Caco-2 (cell line): ENCODE data around the gene KRT23. TPM values are rescaled to one million over a fixed set of nuclear protein-coding genes. Genes with fewer than 3 reads are reported as not detected.

Experiments used
- BruUV-seq: library from RNA; stranded (reverse); fragments of 400-500 nt; replicated peaks from 2 replicates; lab custom pipeline; 2021; lab: Mats Ljungman, UMichigan
- CTCF ChIA-PET: fragments of 300-600 bp; sonication (Branson Sonifier 250); formaldehyde crosslinking; loops from one replicate; lab custom pipeline; 2022; ENCODE audit warnings: antibody characterized with exemption; lab: Charles Lee
- POLR2A ChIA-PET: fragments of 300-600 bp; sonication (Branson Sonifier 250); formaldehyde crosslinking; loops from one replicate; lab custom pipeline; 2022; ENCODE audit warnings: antibody characterized with exemption; lab: Charles Lee
- DNase-seq, 2 experiments: peaks; one replicate each; pipeline versions ENCODE4 v3.0.0 to v3.0.0-alpha.2; 2020 to 2022
- H3K27me3 ChIP-seq: replicated peaks from 2 replicates; pipeline ENCODE4 v1.6.0; 2011; ENCODE audit warnings: low read length; ENCODE audit not compliant: control insufficient read depth, insufficient read depth
- H3K36me3 ChIP-seq: 2 replicates; pipeline ENCODE4 v1.5.1; 2011; ENCODE audit warnings: low read length; ENCODE audit not compliant: control insufficient read depth, insufficient read depth
- H3K4me1 ChIP-seq: fragments of 250-450 bp; sonication (Bioruptor Pico); 2 replicates; pipeline ENCODE4 v1.5.1; 2020; ENCODE audit warnings: mild to moderate bottlenecking
- H3K4me3 ChIP-seq: 2 replicates; pipeline ENCODE4 v1.5.1; 2011; ENCODE audit warnings: low read depth, mild to moderate bottlenecking, control low read depth, low read length
- H3K9me3 ChIP-seq: fragments of 250-450 bp; sonication (Bioruptor Pico); 2 replicates; pipeline ENCODE4 v1.5.1; 2020; ENCODE audit warnings: mild to moderate bottlenecking, moderate library complexity
- H3K27ac Mint-ChIP-seq: one replicate; pipeline ENCODE4 v1.8.0; 2022; ENCODE audit warnings: mixed read lengths; ENCODE audit not compliant: unreplicated experiment
- H3K27me3 Mint-ChIP-seq: one replicate; pipeline ENCODE4 v1.8.0; 2022; ENCODE audit warnings: mixed read lengths; ENCODE audit not compliant: insufficient read depth, unreplicated experiment
- H3K36me3 Mint-ChIP-seq: one replicate; pipeline ENCODE4 v1.8.0; 2022; ENCODE audit warnings: mild to moderate bottlenecking, mixed read lengths; ENCODE audit not compliant: insufficient read depth, unreplicated experiment
- H3K4me1 Mint-ChIP-seq: one replicate; pipeline ENCODE4 v1.8.0; 2022; ENCODE audit warnings: low read depth, mixed read lengths; ENCODE audit not compliant: unreplicated experiment
- H3K4me3 Mint-ChIP-seq: one replicate; pipeline ENCODE4 v1.8.0; 2022; ENCODE audit warnings: mild to moderate bottlenecking, moderate library complexity, mixed read lengths; ENCODE audit not compliant: unreplicated experiment
- H3K9me3 Mint-ChIP-seq: one replicate; pipeline ENCODE4 v1.8.0; 2022; ENCODE audit warnings: mixed read lengths; ENCODE audit not compliant: unreplicated experiment
- CTCF ChIP-seq, 2 experiments: fragments of 200-600 bp in 1 of 2; IDR thresholded peaks; 1 replicate in 1 of 2; 2 replicates in 1 of 2; pipeline versions ENCODE4 v1.5.1 to v1.8.0; 2011 to 2022; ENCODE audit warnings: antibody characterized with exemption in 1 of 2, control low read depth in 1 of 2, inconsistent platforms in 1 of 2, low read depth in 1 of 2, low read length in 1 of 2, mild to moderate bottlenecking in 1 of 2, moderate library complexity in 1 of 2; ENCODE audit not compliant: insufficient read depth in 1 of 2, severe bottlenecking in 1 of 2, unreplicated experiment in 1 of 2
- intact Hi-C: fragments of 100-400 bp; cut with micrococcal nuclease; formaldehyde crosslinking; loops from one replicate; pipeline ENCODE4 v1.10.0; 2022; ENCODE audit not compliant: unreplicated experiment
- total RNA-seq: library from RNA; stranded (reverse); gene quantifications from 2 replicates; pipeline ENCODE4 v1.2.3, GENCODE V29; 2022

KRT23 gene
- total RNA-seq, 1 experiment from 2014 or later = 47.1 TPM

- intact Hi-C loops = loop anchor here (5.0 kb wide), 1 partner anchor 766 kb away; no protein-coding TSS in a partner anchor
- Mint-ChIP-seq H3K27me3 (no peaks in the 10 kb centered on the region), H3K9me3 (no peaks in the 10 kb centered on the region), H3K4me3 (no peak overlapping the region), H3K4me1 (peaks cover 41% of the 10 kb centered on the region), H3K27ac (peak overlapping the region; percentile 95), H3K36me3 (no peaks in the 10 kb centered on the region)
- Histone ChIP-seq H3K27me3 (no peaks in the 10 kb centered on the region), H3K4me1 (peaks cover 51% of the 10 kb centered on the region), H3K4me3 (no peak overlapping the region), H3K36me3 (no peaks in the 10 kb centered on the region), H3K9me3 (no peaks in the 10 kb centered on the region)
- POLR2A ChIA-PET = interaction anchor here (1.7 kb wide), 1 partner anchor 788 kb away, joined by 8 read pairs; the partner anchor contains the start of gene EIF1
- CTCF ChIA-PET = interaction anchor here (1.3 to 1.7 kb wide), 2 partner anchors 762 to 765 kb away, joined by 4 to 6 read pairs; no protein-coding TSS in a partner anchor
- no peak for TF ChIP-seq CTCF (IDR thresholded peaks at IDR 0.05; ENCODE audit: insufficient read depth in 1 of 2, low read depth in 1 of 2, low read length in 1 of 2, severe bottlenecking in 1 of 2, unreplicated experiment in 1 of 2)
- no peak for DNase-seq
- BruUV-seq = no TSS peak
Measured at GRCh38 chr17:40900809-40901356, 36.6 kb downstream of the KRT23 start.

- no peaks in the 10 kb centered on the region for H3K36me3 ChIP-seq
- H3K27me3 ChIP-seq = no peaks in the 10 kb centered on the region
- no peaks in the 10 kb centered on the region for H3K9me3 Mint-ChIP-seq
- peaks cover 15% of the 10 kb centered on the region for H3K4me1 Mint-ChIP-seq
- DNase-seq = no peak
- no peak overlapping the region for H3K4me3 ChIP-seq
- peaks cover 23% of the 10 kb centered on the region for H3K4me1 ChIP-seq
- H3K27me3 Mint-ChIP-seq = no peaks in the 10 kb centered on the region
- intact Hi-C loops = no loop called here
- no peaks in the 10 kb centered on the region for H3K36me3 Mint-ChIP-seq
- H3K27ac Mint-ChIP-seq = no peak overlapping the region
- no peak for TF ChIP-seq CTCF (IDR thresholded peaks at IDR 0.05; ENCODE audit: insufficient read depth in 1 of 2, low read depth in 1 of 2, low read length in 1 of 2, severe bottlenecking in 1 of 2, unreplicated experiment in 1 of 2)
- POLR2A ChIA-PET = no interaction called here
- no TSS peak for BruUV-seq
- H3K4me3 Mint-ChIP-seq = no peak overlapping the region
- CTCF ChIA-PET = no interaction called here
- no peaks in the 10 kb centered on the region for H3K9me3 ChIP-seq
Measured at GRCh38 chr17:40896916-40897455, 40.5 kb downstream of the KRT23 start.

- Mint-ChIP-seq H3K9me3 (no peaks in the 10 kb centered on the region), H3K27me3 (no peaks in the 10 kb centered on the region), H3K27ac (peak overlapping the region; percentile 31), H3K36me3 (no peaks in the 10 kb centered on the region), H3K4me1 (no peaks in the 10 kb centered on the region), H3K4me3 (no peak overlapping the region)
- Histone ChIP-seq H3K9me3 (no peaks in the 10 kb centered on the region), H3K4me3 (no peak overlapping the region), H3K36me3 (no peaks in the 10 kb centered on the region), H3K4me1 (peaks cover 6% of the 10 kb centered on the region), H3K27me3 (no peaks in the 10 kb centered on the region)
- BruUV-seq = no TSS peak
- TF ChIP-seq CTCF (IDR thresholded peaks at IDR 0.05; ENCODE audit: insufficient read depth in 1 of 2, low read depth in 1 of 2, low read length in 1 of 2, severe bottlenecking in 1 of 2, unreplicated experiment in 1 of 2) = no peak
- DNase-seq = no peak
- POLR2A ChIA-PET = no interaction called here
- intact Hi-C loops = no loop called here
- CTCF ChIA-PET = no interaction called here
Measured at GRCh38 chr17:40895106-40895730, 42.2 kb downstream of the KRT23 start.
